Pancreas (tissue), 10 donors: ENCODE results near the gene SLC8A1. TPM values are rescaled to one million over a fixed set of nuclear protein-coding genes. Genes with fewer than 3 reads are reported as not detected.
A peak's percentile ranks its signal among the peaks of the same experiment; 100 is the strongest.

Experiments
- ATAC-seq, 4 donors: fragments of 200-7000 bp; cut with Tn5 transposase; one replicate each; pipeline versions ENCODE4 v1.8.0 to v1.9.1; 2020; ENCODE audit warnings: mild to moderate bottlenecking in 4 of 4, moderate library complexity in 4 of 4
- DNase-seq, 6 donors: peaks; one replicate each; pipeline ENCODE4 v3.0.0-alpha.2; 2020
- FAIRE-seq: peaks from 2 replicates; lab custom pipeline; 2012; peaks lifted over from hg19 to GRCh38; lab: Jason Lieb, UNC
- H3K27ac ChIP-seq, 4 donors: fragments of 200-600 bp; sonication (generic); 1 replicate in 3 of 4; 2 replicates in 1 of 4; pipeline versions ENCODE4 v1.5.0 to v1.8.0; 2020
- H3K27me3 ChIP-seq, 4 donors: fragments of 200-600 bp; one replicate each; pipeline ENCODE4 v1.8.0; 2021
- H3K36me3 ChIP-seq, 3 donors: fragments of 200-600 bp; sonication (generic) in 1 of 3; one replicate each; pipeline versions ENCODE4 v1.5.0 to v1.8.0; 2020 to 2021
- H3K4me1 ChIP-seq, 3 donors: fragments of 200-600 bp; one replicate each; pipeline ENCODE4 v1.8.0; 2021
- H3K4me3 ChIP-seq, 4 donors: fragments of 200-600 bp; sonication (generic) in 2 of 4; one replicate each; pipeline versions ENCODE4 v1.5.0 to v1.8.0; 2020 to 2021
- H3K9me3 ChIP-seq, 4 donors: fragments of 200-600 bp; one replicate each; pipeline ENCODE4 v1.8.0; 2021
- CTCF ChIP-seq, 4 donors: fragments of 200-600 bp; sonication (generic) in 3 of 4; IDR thresholded peaks; one replicate each; pipeline versions ENCODE4 v1.5.0 to v1.8.0; 2021; ENCODE audit warnings: antibody characterized with exemption in 4 of 4
- WGBS, 2 donors: extraction: QIAGEN DNeasy Blood & Tissue Kit; methylation state at CpG; one replicate each; pipeline ENCODE4 v1.1.7; 2013; 5-methylcytosine and 5-hydroxymethylcytosine counted together
- intact Hi-C, 3 donors: fragments of 100-400 bp; cut with DNase I; formaldehyde crosslinking; loops; one replicate each; pipeline versions ENCODE4 v1.11.1 to v1.14.2; 2022
- polyA plus RNA-seq, 2 donors: library from polyadenylated mRNA; stranded (reverse); fragments of 200-250 nt; gene quantifications; one replicate each; pipeline ENCODE4 v1.2.3, GENCODE V29; 2013
- total RNA-seq, 6 donors: library from RNA; stranded (reverse); fragmentation: NEBNext Ultra II Directional in 4 of 6; extraction: Animal tissue kit (Norgen Biotek cat#: 25700) in 4 of 6; gene quantifications; one replicate each; pipeline versions ENCODE4 v1.2.1 to v1.2.4, GENCODE V29; 2021 to 2023
- donor health status: healthy with polysubstance abuse.
- donor health status: DM: no; HTN: no; CAD: no; lungs with moderate emphysema.
- donor health status: DM: no; HTN: no; CAD: no.
- donor health status: control.
- donor health status: control.
- donor health status: Bipolar disorder and iron deficiency.
- donor health status: DM: yes; HTN: yes; CAD: no.
- donor health status: DM: no; HTN: no; CAD: no.
- donor health status: DM: no; HTN: no; CAD: no.
- donor health status: DM: yes; HTN: yes; CAD: no.

The SLC8A1 gene
- total and polyA plus RNA-seq, 8 donors: 0.19 to 12.4 (median 2.3) TPM

GRCh38 chr2:40353231-40353630 lies 98.7 kb downstream of the SLC8A1 start:
- Histone ChIP-seq H3K36me3 (no peaks in the 10 kb centered on the region), H3K27ac (no peak overlapping the region), H3K4me1 (no peaks in the 10 kb centered on the region), H3K4me3 (no peak overlapping the region), H3K9me3 (no peaks in the 10 kb centered on the region), H3K27me3 (no peaks in the 10 kb centered on the region)
- TF ChIP-seq CTCF (IDR thresholded peaks at IDR 0.05): no peak
- peak in 2 of 4 donors; percentile 25 to 31 for ATAC-seq
- 74 to 79% methylated on average over 5 of the region's 5 CpGs for WGBS, 2 donors
- no peak for FAIRE-seq
- no peak for DNase-seq
- intact Hi-C loops: no loop called here

GRCh38 chr2:40352703-40353099 lies 99.2 kb downstream of the SLC8A1 start:
- 75 to 81% methylated on average over 7 of the region's 7 CpGs for WGBS, 2 donors
- FAIRE-seq (no peak), ATAC-seq (no peak), DNase-seq (no peak)
- Histone ChIP-seq H3K36me3 (no peaks in the 10 kb centered on the region), H3K4me3 (no peak overlapping the region), H3K9me3 (no peaks in the 10 kb centered on the region), H3K27me3 (no peaks in the 10 kb centered on the region), H3K27ac (no peak overlapping the region), H3K4me1 (no peaks in the 10 kb centered on the region)
- intact Hi-C loops: no loop called here
- no peak for TF ChIP-seq CTCF (IDR thresholded peaks at IDR 0.05)

- ATAC-seq (no peak), DNase-seq (no peak), FAIRE-seq (no peak)
- H3K4me3 ChIP-seq: no peak overlapping the region
- no peak overlapping the region for H3K27ac ChIP-seq
- no peaks in the 10 kb centered on the region for H3K36me3 ChIP-seq
- intact Hi-C loops: no loop called here
- no peaks in the 10 kb centered on the region for H3K9me3 ChIP-seq
- 60 to 64% methylated on average over 4 of the region's 4 CpGs for WGBS, 2 donors
- no peak for TF ChIP-seq CTCF (IDR thresholded peaks at IDR 0.05)
- H3K27me3 ChIP-seq: no peaks in the 10 kb centered on the region
- H3K4me1 ChIP-seq: no peaks in the 10 kb centered on the region
Observed at GRCh38 chr2:40352041-40352702, 99.7 kb downstream of the SLC8A1 start.

GRCh38 chr2:40348665-40349064 lies 103.2 kb downstream of the SLC8A1 start:
- Histone ChIP-seq H3K27ac (no peak overlapping the region), H3K4me3 (no peak overlapping the region), H3K36me3 (no peaks in the 10 kb centered on the region), H3K27me3 (no peaks in the 10 kb centered on the region), H3K9me3 (no peaks in the 10 kb centered on the region), H3K4me1 (no peaks in the 10 kb centered on the region)
- TF ChIP-seq CTCF (IDR thresholded peaks at IDR 0.05): no peak
- no peak for DNase-seq
- intact Hi-C loops: no loop called here
- FAIRE-seq: no peak
- 61 to 77% methylated on average over 5 of the region's 5 CpGs for WGBS, 2 donors
- peak in 2 of 4 donors; percentile 28 to 29 for ATAC-seq

- ATAC-seq (no peak), DNase-seq (no peak), FAIRE-seq (no peak)
- Histone ChIP-seq H3K4me3 (no peak overlapping the region), H3K36me3 (no peaks in the 10 kb centered on the region), H3K27ac (no peak overlapping the region), H3K9me3 (no peaks in the 10 kb centered on the region), H3K27me3 (no peaks in the 10 kb centered on the region), H3K4me1 (no peaks in the 10 kb centered on the region)
- 63 to 83% methylated on average over 5 of the region's 5 CpGs for WGBS, 2 donors
- intact Hi-C loops: no loop called here
- TF ChIP-seq CTCF (IDR thresholded peaks at IDR 0.05): no peak
Observed at GRCh38 chr2:40348038-40348437, 103.9 kb downstream of the SLC8A1 start.
